Skeletal muscle satellite cell (primary cell): ENCODE data around the gene FASTK.

Experiments
- H3K27me3 ChIP-seq: 2 replicates; pipeline ENCODE4 v1.7.0; 2013; ENCODE audit warnings: low read length; ENCODE audit not compliant: control insufficient read depth, insufficient read depth
- H3K36me3 ChIP-seq: 2 replicates; pipeline ENCODE4 v1.7.0; 2013; ENCODE audit warnings: mild to moderate bottlenecking, control low read depth, low read length; ENCODE audit not compliant: insufficient read depth
- H3K4me1 ChIP-seq: 2 replicates; pipeline ENCODE4 v1.7.0; 2013; ENCODE audit warnings: low read length; ENCODE audit not compliant: control insufficient read depth, insufficient read depth
- H3K4me2 ChIP-seq: 2 replicates; pipeline ENCODE4 v1.7.0; 2013; ENCODE audit warnings: mild to moderate bottlenecking, low read length
- H3K4me3 ChIP-seq: 2 replicates; pipeline ENCODE4 v1.7.0; 2013; ENCODE audit warnings: low read length
- H3K9ac ChIP-seq: 2 replicates; pipeline ENCODE4 v1.7.0; 2013; ENCODE audit warnings: mild to moderate bottlenecking, low read depth, low read length, moderate library complexity
- H3K9me3 ChIP-seq: replicated peaks from 2 replicates; pipeline ENCODE4 v1.7.0; 2013; ENCODE audit warnings: mild to moderate bottlenecking, control low read depth, low read length

Gene FASTK

DNA sequence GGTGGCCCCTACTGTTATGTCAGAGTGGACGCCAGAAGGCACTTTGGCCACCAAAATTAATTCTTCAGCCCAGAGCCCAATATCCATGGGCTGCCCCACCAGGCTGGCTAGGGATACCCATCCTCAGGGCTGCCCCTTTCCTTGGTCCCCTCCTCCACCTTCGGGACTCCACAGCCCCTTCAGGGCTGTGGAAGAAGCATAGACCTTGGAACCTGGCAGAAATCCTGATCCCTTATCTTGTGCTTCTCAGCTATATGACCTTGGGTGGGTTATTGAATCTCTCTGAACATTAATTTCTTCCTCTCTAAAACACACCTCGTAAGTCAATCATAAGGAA lies 3.2 kb upstream of the FASTK start:
- Histone ChIP-seq H3K9me3 (no peaks in the 10 kb centered on the region), H3K9ac (peak overlapping the region; percentile 99), H3K4me3 (peak overlapping the region; percentile 81), H3K36me3 (peaks cover 3% of the 10 kb centered on the region), H3K4me2 (peak overlapping the region; percentile 99), H3K4me1 (peaks cover 55% of the 10 kb centered on the region), H3K27me3 (no peaks in the 10 kb centered on the region)

DNA sequence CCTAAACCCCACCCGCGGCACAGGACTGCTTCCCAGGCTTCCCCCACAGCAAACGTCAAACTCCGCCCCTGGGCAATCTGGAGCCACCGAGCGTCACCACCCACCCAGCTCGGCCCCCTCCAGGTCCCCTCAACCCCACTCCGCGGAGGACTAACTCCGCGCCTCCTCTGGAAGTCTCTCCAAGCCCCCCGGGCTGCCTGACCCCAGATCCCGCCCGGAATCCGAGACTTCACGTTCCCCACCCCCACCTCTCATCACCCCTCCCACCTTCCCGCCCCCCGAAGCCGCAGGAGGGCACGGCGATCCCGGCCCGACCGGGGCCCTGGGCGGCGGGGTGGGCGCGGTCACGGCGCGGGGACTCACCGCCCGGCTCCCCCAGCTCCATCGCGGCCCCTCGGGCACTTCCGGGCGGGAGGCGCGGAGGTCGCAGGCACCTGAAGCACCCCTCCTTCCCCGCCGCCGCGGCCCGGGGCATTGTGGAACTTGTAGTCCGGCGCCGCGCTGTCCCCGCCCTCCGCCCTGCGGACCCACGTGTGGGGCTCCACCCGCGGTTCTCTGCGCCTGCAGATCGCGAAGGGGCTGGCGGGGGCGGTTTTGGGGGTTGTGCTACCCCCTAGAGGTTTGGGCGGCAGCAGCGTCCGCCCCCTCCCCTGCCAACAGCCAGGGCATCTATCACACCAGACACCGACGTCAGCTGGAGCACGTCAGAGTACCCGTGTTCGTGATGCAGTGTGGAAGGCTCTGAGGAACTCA lies 2.6 kb upstream of the FASTK start, which contains the start of gene TMUB1:
Gene TMUB1, minus strand, starts transcription at position 423 of the 753 bp plus-strand sequence. CDS start 930 bp downstream, outside the sequence.
- Histone ChIP-seq H3K9ac (peak within 1 kb of the TSS; percentile 99), H3K4me1 (peaks cover 51% of the 10 kb centered on the region), H3K27me3 (no peaks in the 10 kb centered on the region), H3K36me3 (peaks cover 4% of the 10 kb centered on the region), H3K4me2 (peak within 1 kb of the TSS; percentile 99), H3K9me3 (no peaks in the 10 kb centered on the region), H3K4me3 (peak within 1 kb of the TSS; percentile 81)

DNA sequence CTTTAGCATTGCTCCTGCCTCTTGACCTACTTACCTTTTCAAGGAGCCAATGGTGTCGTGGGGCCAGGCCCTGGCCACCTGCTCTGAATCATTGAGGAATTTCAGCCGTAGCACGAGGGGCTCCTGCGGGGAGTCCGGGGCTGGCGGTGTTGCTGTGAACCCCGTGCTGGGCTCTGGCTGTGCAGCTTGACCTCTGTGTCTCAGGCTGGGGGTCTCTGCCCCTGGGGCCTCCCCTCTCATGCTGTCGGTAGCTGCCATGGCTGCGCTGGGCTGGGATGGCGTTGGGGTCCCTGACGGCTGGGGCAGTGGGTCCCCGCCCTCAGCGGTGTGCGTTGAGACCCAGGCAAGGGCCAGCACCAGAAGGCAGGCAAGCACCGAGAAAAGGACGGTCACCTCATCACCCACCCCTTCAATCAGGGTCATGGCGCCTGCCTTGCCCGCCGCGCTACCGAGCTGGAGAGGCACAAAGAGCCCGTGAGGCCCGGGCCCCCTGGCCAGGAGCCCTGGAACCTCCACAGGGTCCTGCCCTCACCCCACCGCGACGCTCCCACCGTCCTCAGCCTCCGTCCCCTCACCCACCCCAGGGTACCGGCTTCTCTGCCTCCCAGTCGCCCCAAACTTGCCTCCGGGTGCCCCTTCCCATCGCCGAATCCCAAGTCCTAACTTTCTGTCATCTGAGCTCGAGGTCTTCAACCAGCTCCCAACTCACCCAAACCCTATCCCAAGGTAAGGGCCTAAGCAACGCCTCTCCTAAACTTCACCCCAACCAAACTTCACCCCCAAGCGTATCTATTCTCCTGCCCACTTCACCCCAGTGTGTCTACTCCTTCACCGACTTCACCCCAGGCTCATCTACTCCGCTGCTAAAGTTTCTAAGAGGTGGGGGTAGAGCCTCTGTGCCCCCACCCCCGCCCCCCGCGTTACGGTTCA lies 1.8 kb upstream of the FASTK start:
- Histone ChIP-seq H3K36me3 (peaks cover 6% of the 10 kb centered on the region), H3K9me3 (no peaks in the 10 kb centered on the region), H3K4me1 (peaks cover 45% of the 10 kb centered on the region), H3K4me2 (peak overlapping the region; percentile 99), H3K4me3 (peak overlapping the region; percentile 81), H3K9ac (peak overlapping the region; percentile 99), H3K27me3 (no peaks in the 10 kb centered on the region)

DNA sequence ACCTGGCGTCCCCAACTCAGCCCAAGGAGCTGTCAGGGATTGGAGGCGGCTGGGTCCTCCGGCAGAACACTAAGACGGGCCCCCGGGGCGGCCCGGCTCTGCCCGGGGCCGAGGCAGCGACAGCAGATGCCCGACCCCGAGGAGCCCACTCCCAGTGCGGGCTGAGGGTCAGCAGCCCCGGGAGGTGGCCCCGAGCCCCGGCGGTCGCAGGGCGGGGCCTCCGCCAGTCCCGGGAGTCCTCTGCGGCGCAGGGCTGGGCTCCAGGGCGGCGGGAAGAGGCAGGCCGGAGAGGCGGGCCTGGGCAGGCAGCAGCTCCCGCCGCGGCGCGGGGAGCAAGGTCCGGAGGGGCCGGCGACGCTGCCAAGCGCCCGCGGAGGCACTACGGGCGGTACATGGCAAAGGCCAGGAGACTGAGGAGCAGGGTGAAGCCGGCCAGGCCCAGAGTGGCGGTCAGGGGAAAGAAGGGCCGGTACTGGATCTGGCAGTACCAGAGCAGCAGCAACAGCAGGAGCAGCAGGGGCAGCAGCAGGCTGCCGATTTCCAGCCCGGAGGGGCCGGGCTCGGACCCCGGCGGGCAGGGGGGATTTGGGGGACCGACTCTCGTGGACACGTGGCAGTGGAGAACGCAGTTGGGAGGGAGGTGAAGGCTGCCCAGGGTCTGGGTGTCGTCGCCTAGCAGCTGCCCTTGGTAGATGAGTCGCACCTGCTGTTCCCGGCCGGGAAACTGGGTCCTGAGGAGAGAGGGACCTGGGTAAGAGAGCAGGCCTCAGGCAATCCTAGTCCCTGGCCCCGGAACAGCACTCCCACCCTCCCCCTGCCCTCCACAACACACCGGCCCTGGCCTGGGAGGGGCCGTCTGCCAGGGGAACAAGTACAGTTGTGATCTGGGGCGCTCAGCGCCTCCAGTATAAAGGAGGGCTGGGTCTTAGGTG lies 827 bp upstream of the FASTK start:
- H3K9me3 ChIP-seq = no peaks in the 10 kb centered on the region
- H3K9ac ChIP-seq = peak overlapping the region; percentile 99
- peak overlapping the region; percentile 99 for H3K4me2 ChIP-seq
- peak overlapping the region; percentile 81 for H3K4me3 ChIP-seq
- H3K4me1 ChIP-seq = peaks cover 45% of the 10 kb centered on the region
- peaks cover 14% of the 10 kb centered on the region for H3K36me3 ChIP-seq
- no peaks in the 10 kb centered on the region for H3K27me3 ChIP-seq

DNA sequence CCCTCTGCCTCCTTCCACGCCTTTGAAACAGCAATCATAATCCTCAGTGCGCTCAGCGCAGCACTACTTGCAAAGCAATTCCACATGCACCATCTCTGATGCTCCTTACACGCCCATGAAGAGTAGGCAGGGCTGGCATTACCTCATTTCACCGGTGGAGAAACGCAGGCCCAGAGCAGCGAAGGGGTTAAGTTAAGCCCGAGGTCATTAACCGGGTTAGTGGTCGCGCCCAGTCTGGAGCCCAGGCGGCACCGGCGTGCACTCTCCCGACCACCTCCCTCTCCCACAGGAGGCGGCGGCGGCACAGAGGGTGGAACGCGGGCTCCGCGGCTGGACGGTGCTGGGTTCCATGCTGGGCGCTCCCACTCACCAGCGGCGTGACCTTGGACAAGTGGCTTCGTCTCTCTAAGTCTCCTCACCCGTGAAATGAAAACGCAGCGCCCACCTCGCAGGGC lies 515 bp downstream of the FASTK start:
- Histone ChIP-seq H3K4me2 (peak overlapping the region; percentile 79), H3K27me3 (no peaks in the 10 kb centered on the region), H3K9ac (peak overlapping the region; percentile 99), H3K36me3 (peaks cover 27% of the 10 kb centered on the region), H3K4me3 (peak overlapping the region; percentile 81), H3K9me3 (no peaks in the 10 kb centered on the region), H3K4me1 (peaks cover 36% of the 10 kb centered on the region)

DNA sequence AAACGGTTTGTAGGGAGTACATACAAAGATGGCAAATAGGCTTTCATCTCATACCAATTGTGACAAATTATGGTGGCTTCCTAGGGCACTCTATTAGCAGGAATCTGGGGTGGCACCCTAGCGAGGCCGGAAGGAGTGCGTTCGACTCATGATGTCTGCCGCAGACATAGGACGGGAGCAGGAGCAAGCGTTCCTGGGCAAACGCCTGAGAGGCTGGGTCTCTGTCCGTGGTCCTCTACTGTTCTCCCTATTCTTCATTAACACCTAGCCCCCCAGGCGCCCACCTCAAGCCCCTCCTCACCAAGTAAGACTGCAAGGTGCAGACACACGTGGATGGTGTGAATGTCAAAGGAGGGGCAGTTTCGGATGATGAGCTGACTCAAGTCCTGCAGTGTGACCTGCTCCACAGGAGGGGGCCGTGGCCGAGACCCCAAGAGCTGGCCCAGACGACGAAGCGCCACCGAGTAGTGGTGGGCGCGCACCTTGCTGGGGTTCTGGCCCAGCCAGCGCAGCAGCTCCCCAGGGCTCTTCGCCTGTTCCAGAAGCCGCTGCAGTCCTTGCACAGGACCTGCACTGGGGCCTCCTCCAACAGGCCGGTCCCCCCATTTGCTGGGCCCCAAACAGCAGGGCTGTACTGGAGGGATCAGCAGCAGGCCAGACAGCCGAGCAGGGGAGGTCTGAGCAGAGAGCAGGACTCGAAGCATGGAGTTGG lies 1.3 kb downstream of the FASTK start:
- Histone ChIP-seq H3K9me3 (no peaks in the 10 kb centered on the region), H3K4me3 (peak overlapping the region; percentile 81), H3K4me2 (peak overlapping the region; percentile 79), H3K27me3 (no peaks in the 10 kb centered on the region), H3K4me1 (peaks cover 36% of the 10 kb centered on the region), H3K36me3 (peaks cover 35% of the 10 kb centered on the region), H3K9ac (peak overlapping the region; percentile 99)

DNA sequence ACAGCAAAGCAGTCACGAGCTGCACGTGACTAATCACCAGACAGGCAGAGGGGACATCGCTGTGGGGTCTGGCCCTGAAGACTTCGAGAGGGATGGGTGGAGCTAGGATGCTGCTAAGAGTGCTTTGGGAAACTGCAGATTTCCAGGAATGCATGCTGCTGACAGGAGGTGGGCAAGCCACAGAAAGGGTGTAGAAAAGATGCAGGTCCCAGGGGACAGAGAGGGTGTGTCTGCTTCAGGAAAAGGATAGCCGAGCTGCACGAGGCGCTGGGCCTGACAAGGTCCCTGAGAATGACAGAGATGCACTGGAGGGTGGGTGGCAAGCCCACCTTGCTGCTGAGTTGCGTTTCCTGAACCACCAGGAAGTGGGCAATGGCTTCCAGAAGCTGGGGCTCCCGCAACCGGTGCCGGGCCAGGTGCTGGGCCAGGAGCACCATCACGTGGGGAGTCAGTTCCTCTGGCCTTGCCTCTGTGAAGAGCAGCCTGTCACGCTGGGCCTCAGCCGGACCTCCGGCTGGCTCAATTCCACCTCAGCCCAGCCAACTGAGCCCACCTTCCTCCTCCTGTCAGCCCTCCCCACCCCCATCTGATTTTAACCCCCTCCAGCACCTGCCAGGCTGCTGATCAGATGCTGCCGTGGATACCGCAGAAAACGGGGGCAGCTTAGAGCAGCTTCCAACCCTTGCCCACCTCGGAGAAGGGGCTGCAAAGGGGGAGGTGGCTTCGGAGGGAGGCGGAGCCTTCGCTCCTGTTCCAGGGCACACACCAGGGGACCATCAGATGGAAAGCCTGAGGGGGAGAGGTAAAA lies 2.2 kb downstream of the FASTK start:
- Histone ChIP-seq H3K36me3 (peaks cover 44% of the 10 kb centered on the region), H3K4me3 (no peak overlapping the region)

DNA sequence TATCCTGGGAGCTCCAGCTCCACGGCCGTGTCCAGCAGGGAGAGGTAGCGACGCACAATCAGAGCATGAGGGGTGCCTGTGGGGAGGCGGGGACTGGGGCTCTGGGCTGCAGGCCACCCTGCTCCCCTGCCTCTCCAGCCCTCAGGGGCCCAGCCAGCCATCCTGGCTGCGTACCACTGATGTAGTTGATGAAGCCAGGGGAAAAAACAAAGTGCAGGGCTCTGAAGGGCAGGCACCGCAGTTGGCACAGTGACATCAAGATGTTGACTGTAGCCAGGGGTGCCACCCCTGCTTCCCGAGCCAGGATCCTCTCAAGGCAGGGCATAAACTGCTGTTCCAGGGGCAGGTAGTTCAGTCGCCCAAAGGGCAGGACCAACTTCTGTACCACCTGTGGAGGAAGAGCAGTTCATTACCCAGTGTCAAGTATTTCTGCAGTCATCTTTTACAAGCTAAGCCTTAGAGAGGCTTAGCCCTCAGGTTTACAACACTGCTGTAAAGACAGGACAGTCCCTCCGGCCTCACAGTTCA lies 2.8 kb downstream of the FASTK start:
- H3K9ac ChIP-seq = no peak overlapping the region

More for the DNA sequence above, 2.2 kb downstream of the FASTK start:
- H3K27me3 ChIP-seq = no peaks in the 10 kb centered on the region
- H3K4me2 ChIP-seq = peak overlapping the region; percentile 79
- peaks cover 32% of the 10 kb centered on the region for H3K4me1 ChIP-seq
- no peak overlapping the region for H3K9ac ChIP-seq
- H3K9me3 ChIP-seq = no peaks in the 10 kb centered on the region

DNA sequence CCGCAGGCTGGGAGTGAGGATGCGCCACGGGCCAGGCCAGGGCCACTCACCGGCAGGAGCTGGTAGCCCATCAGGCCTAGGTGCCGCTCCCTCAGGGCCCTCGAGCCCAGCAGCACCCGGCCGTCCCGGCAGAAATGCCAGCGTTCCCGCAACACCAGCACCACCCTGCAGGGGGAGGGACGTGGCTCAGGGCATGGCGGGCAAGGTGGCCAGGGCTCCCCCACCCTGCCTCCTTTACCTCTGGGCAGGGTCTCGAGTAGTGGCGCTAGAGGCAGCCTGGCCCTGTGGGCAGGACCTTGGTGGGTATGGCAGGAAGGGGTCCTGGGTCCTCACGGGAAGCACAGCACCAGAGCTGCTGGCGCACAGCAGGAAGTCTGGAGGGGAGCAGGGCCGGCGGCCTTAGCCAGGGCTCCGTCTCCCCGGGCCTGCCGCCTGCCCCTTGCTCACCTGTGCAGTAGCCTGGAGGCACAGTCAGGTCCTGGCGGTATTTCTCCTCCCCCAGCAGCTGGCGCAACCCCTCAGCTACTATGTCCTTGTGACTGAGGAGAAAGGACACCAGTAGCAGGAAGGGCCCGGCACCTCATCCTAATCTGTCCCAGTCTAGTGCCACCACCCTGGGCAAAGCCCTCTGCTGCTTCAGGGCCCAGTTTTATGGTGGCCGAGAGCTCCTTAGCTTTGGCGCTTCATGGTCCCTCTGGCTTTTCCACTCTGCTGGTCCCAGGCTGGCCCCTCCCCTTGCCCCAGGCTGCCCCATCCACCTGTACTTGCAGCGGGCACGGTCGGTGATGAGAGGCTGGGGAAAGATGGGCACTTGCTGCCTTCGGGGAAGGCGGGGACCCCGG lies 3.5 kb downstream of the FASTK start:
- Histone ChIP-seq H3K9me3 (no peaks in the 10 kb centered on the region), H3K4me1 (peaks cover 25% of the 10 kb centered on the region), H3K9ac (no peak overlapping the region)

More for the DNA sequence above, 2.8 kb downstream of the FASTK start:
- Histone ChIP-seq H3K4me2 (no peak overlapping the region), H3K36me3 (peaks cover 44% of the 10 kb centered on the region), H3K4me3 (no peak overlapping the region), H3K4me1 (peaks cover 32% of the 10 kb centered on the region), H3K9me3 (no peaks in the 10 kb centered on the region), H3K27me3 (no peaks in the 10 kb centered on the region)

More for the DNA sequence above, 3.5 kb downstream of the FASTK start:
- H3K4me2 ChIP-seq = no peak overlapping the region
- H3K36me3 ChIP-seq = peaks cover 49% of the 10 kb centered on the region
- H3K27me3 ChIP-seq = no peaks in the 10 kb centered on the region
- H3K4me3 ChIP-seq = no peak overlapping the region
